Panc1 (cell line): ENCODE data around the gene ADORA2B. TPM values are rescaled to one million over a fixed set of nuclear protein-coding genes. Genes with fewer than 3 reads are reported as not detected.

Experiments used
- ATAC-seq: fragments of 200-7000 bp; cut with Tn5 transposase; 2 replicates; pipeline ENCODE4 v1.9.1; 2020; ENCODE audit warnings: mild to moderate bottlenecking, moderate library complexity
- BruUV-seq: library from RNA; stranded (reverse); fragments of 400-500 nt; replicated peaks from 2 replicates; lab custom pipeline; 2021; lab: Mats Ljungman, UMichigan
- CTCF ChIA-PET: fragments of 300-600 bp; sonication (Branson Sonifier 250); formaldehyde crosslinking; loops from one replicate; lab custom pipeline; 2022; ENCODE audit warnings: antibody characterized with exemption; lab: Charles Lee
- POLR2A ChIA-PET: fragments of 300-600 bp; sonication (Branson Sonifier 250); formaldehyde crosslinking; loops from one replicate; lab custom pipeline; 2022; ENCODE audit warnings: antibody characterized with exemption; lab: Charles Lee
- DNase-seq: peaks from one replicate; pipeline ENCODE4 v3.0.0-alpha.2; 2010; ENCODE audit warnings: low read depth, low spot score
- H3K27ac ChIP-seq: 2 replicates; pipeline ENCODE4 v1.5.1; 2011; ENCODE audit warnings: mild to moderate bottlenecking, low read length, inconsistent platforms
- H3K27me3 ChIP-seq: fragments of 200-500 bp; sonication (Bioruptor generic); 2 replicates; pipeline ENCODE4 v1.6.0; 2014; ENCODE audit warnings: low read length, inconsistent platforms; ENCODE audit not compliant: control insufficient read depth, insufficient read depth
- H3K36me3 ChIP-seq: fragments of 200-500 bp; sonication (Bioruptor generic); 2 replicates; pipeline ENCODE4 v1.5.1; 2014; ENCODE audit warnings: inconsistent platforms, mild to moderate bottlenecking, low read length, moderate library complexity; ENCODE audit not compliant: control insufficient read depth, insufficient read depth
- H3K4me1 ChIP-seq: 2 replicates; pipeline ENCODE4 v1.5.1; 2011; ENCODE audit warnings: inconsistent platforms, mild to moderate bottlenecking, low read length, moderate library complexity; ENCODE audit not compliant: control insufficient read depth, insufficient read depth
- H3K4me3 ChIP-seq, 2 experiments: 2 replicates each; pipeline ENCODE4 v1.5.1; 2011 to 2012; ENCODE audit warnings: low read depth in 2 of 2, low read length in 2 of 2, mild to moderate bottlenecking in 2 of 2, inconsistent platforms in 1 of 2, moderate library complexity in 1 of 2
- H3K9me3 ChIP-seq: fragments of 200-500 bp; sonication (Bioruptor generic); 2 replicates; pipeline ENCODE4 v1.5.1; 2014; ENCODE audit warnings: low read depth, mild to moderate bottlenecking, inconsistent platforms, low read length, moderate library complexity; ENCODE audit not compliant: control insufficient read depth, insufficient read depth
- CTCF ChIP-seq: fragments of 450-650 bp; IDR thresholded peaks from 2 replicates; pipeline ENCODE4 v1.5.1; 2017; ENCODE audit warnings: mild to moderate bottlenecking
- POLR2AphosphoS5 ChIP-seq: IDR thresholded peaks from 2 replicates; pipeline ENCODE4 v1.6.1; 2012; ENCODE audit warnings: mild to moderate bottlenecking, low read depth, low read length, moderate library complexity
- REST ChIP-seq, 2 experiments: IDR thresholded peaks; 2 replicates each; pipeline ENCODE4 v1.6.1; 2011 to 2012; ENCODE audit warnings: low read depth in 2 of 2, control low read depth in 1 of 2, low read length in 1 of 2, mild to moderate bottlenecking in 1 of 2, moderate library complexity in 1 of 2; ENCODE audit not compliant: insufficient read depth in 1 of 2
- SIN3A ChIP-seq: IDR thresholded peaks from 2 replicates; pipeline ENCODE4 v1.6.1; 2012; ENCODE audit warnings: low read depth, mild to moderate bottlenecking, low read length, moderate library complexity, borderline replicate concordance; ENCODE audit not compliant: insufficient read depth
- TCF7L2 ChIP-seq: IDR thresholded peaks from 2 replicates; pipeline ENCODE4 v1.6.1; 2011; ENCODE audit warnings: mild to moderate bottlenecking, low read depth, low read length, inconsistent platforms
- in situ Hi-C: cut with HindIII; loops from 2 replicates; pipeline ENCODE4 v1.10.0; 2016; ENCODE audit warnings: low sequenced_read_pairs, low pct_unique_long_range_greater_than_20kb
- intact Hi-C: fragments of 100-400 bp; cut with micrococcal nuclease; formaldehyde crosslinking; loops from one replicate; pipeline ENCODE4 v1.10.0; 2022; ENCODE audit not compliant: unreplicated experiment
- total RNA-seq: library from RNA; stranded (reverse); gene quantifications from one replicate; pipeline ENCODE4 v1.2.1, GENCODE V29; 2021; ENCODE audit not compliant: unreplicated experiment

ADORA2B gene
- total RNA-seq, 1 experiment from 2014 or later, result 42.7 TPM

GRCh38 chr17:15909481-15909991 is 35.4 kb upstream of the ADORA2B start:
- H3K27me3 ChIP-seq, result no peaks in the 10 kb centered on the region
- ATAC-seq, result no peak
- in situ Hi-C loops (no loop called here), intact Hi-C loops (no loop called here)
- no peak for TF ChIP-seq CTCF
- no peak for TF ChIP-seq POLR2AphosphoS5
- TF ChIP-seq REST (IDR thresholded peaks at IDR 0.05; ENCODE audit: insufficient read depth in 1 of 2, low read depth in 2 of 2, low read length in 1 of 2), result no peak
- TF ChIP-seq SIN3A, result no peak
- no peak for TF ChIP-seq TCF7L2
- POLR2A ChIA-PET, result no interaction called here
- H3K4me3 ChIP-seq, result no peak overlapping the region
- no peaks in the 10 kb centered on the region for H3K4me1 ChIP-seq
- DNase-seq, result no peak
- no peak overlapping the region for H3K27ac ChIP-seq
- CTCF ChIA-PET, result no interaction called here
- BruUV-seq, result no TSS peak
- no peaks in the 10 kb centered on the region for H3K36me3 ChIP-seq
- no peaks in the 10 kb centered on the region for H3K9me3 ChIP-seq

- POLR2A ChIA-PET, result no interaction called here
Observed at GRCh38 chr17:15910791-15911190, 34.1 kb upstream of the ADORA2B start.

More at GRCh38 chr17:15910791-15911190, 34.1 kb upstream of the ADORA2B start:
- intact Hi-C loops (no loop called here), in situ Hi-C loops (no loop called here)
- Histone ChIP-seq H3K4me3 (no peak overlapping the region), H3K27ac (no peak overlapping the region), H3K27me3 (no peaks in the 10 kb centered on the region), H3K4me1 (no peaks in the 10 kb centered on the region), H3K9me3 (no peaks in the 10 kb centered on the region), H3K36me3 (no peaks in the 10 kb centered on the region)
- no TSS peak for BruUV-seq
- no peak for TF ChIP-seq SIN3A
- no peak for TF ChIP-seq TCF7L2
- no peak for TF ChIP-seq POLR2AphosphoS5
- TF ChIP-seq REST (IDR thresholded peaks at IDR 0.05; ENCODE audit: insufficient read depth in 1 of 2, low read depth in 2 of 2, low read length in 1 of 2), result no peak
- no peak for TF ChIP-seq CTCF
- CTCF ChIA-PET, result no interaction called here
- DNase-seq (no peak), ATAC-seq (no peak)
